Kidney epithelial cell (primary cell): ENCODE results near the gene TLE1. TPM values are rescaled to one million over a fixed set of nuclear protein-coding genes. Genes with fewer than 3 reads are reported as not detected.
A peak's percentile ranks its signal among the peaks of the same experiment; 100 is the strongest.

Source experiments
- DNase-seq: peaks from one replicate; pipeline ENCODE4 v3.0.0-alpha.2; 2010; ENCODE audit warnings: low read depth
- H3K27me3 ChIP-seq: 2 replicates; pipeline ENCODE4 v1.6.0; 2011; ENCODE audit warnings: low read length; ENCODE audit not compliant: control insufficient read depth, insufficient read depth
- H3K36me3 ChIP-seq: 2 replicates; pipeline ENCODE4 v1.5.1; 2011; ENCODE audit warnings: low read length; ENCODE audit not compliant: control insufficient read depth, insufficient read depth
- H3K4me3 ChIP-seq: 2 replicates; pipeline ENCODE4 v1.5.1; 2011; ENCODE audit warnings: low read depth, mild to moderate bottlenecking, control low read depth, low read length
- total RNA-seq: library from RNA; depleted of rRNA; stranded (reverse); fragments of >200 nt; gene quantifications from 2 replicates; pipeline ENCODE4 v1.2.3, GENCODE V29; 2015
- TF ChIP-seq, protein P1 (sequence below): IDR thresholded peaks from 2 replicates; pipeline ENCODE4 v1.5.1; 2011; ENCODE audit warnings: mild to moderate bottlenecking, moderate library complexity, low read length, control low read depth, inconsistent platforms; ENCODE audit not compliant: insufficient read depth, poor library complexity, severe bottlenecking

TLE1 gene
- total RNA-seq, 1 donor from 2014 or later = 64.1 TPM

DNA sequence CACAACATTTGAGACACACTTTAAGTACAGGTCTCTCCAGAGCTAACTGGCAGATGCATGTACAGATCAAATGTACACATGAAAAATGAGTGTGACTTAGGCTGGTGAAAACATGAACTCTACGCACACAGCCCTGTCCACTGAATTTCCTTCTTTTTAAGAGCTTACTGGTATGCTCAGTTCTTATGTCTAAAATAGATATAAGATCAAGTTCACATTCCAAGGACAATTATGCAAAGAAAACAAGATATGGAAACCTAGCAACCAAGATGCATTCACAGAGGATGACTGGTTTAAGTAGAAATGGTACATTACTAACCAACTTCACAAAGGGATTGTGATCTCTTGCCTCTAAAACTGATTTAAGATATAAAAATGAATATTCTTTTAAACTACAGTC, 56.7 kb downstream of the TLE1 start:
- TF ChIP-seq, protein P1, sequence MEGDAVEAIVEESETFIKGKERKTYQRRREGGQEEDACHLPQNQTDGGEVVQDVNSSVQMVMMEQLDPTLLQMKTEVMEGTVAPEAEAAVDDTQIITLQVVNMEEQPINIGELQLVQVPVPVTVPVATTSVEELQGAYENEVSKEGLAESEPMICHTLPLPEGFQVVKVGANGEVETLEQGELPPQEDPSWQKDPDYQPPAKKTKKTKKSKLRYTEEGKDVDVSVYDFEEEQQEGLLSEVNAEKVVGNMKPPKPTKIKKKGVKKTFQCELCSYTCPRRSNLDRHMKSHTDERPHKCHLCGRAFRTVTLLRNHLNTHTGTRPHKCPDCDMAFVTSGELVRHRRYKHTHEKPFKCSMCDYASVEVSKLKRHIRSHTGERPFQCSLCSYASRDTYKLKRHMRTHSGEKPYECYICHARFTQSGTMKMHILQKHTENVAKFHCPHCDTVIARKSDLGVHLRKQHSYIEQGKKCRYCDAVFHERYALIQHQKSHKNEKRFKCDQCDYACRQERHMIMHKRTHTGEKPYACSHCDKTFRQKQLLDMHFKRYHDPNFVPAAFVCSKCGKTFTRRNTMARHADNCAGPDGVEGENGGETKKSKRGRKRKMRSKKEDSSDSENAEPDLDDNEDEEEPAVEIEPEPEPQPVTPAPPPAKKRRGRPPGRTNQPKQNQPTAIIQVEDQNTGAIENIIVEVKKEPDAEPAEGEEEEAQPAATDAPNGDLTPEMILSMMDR = no peak
- Histone ChIP-seq H3K36me3 (no peaks in the 10 kb centered on the region), H3K27me3 (no peaks in the 10 kb centered on the region), H3K4me3 (no peak overlapping the region)
- DNase-seq = no peak

DNA sequence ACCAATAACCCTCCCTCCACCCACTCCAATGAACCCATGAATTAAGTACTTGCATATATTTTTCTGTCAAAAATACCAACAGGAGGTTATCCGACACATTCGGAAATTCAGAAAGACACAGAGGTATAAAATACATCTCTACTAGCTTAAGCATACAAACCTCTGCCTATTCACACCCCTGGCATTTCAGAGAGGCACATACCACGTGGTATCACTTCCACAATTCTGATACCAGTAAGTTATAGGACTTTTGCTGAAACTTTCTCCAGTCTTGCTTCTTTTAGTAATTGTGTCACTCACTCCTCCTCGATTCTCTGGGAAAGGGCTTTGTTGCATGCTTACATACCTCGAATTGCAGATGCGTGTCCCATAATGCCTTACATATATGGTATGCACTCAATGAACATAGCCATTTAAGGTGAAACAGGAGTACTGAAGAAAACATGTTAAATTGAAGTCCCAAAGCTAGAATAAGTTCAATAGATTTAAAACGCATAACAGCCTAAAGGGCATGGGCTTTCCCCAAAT, 58.1 kb downstream of the TLE1 start:
- TF ChIP-seq, protein P1 = no peak
- DNase-seq = no peak
- Histone ChIP-seq H3K4me3 (no peak overlapping the region), H3K27me3 (no peaks in the 10 kb centered on the region), H3K36me3 (no peaks in the 10 kb centered on the region)

DNA sequence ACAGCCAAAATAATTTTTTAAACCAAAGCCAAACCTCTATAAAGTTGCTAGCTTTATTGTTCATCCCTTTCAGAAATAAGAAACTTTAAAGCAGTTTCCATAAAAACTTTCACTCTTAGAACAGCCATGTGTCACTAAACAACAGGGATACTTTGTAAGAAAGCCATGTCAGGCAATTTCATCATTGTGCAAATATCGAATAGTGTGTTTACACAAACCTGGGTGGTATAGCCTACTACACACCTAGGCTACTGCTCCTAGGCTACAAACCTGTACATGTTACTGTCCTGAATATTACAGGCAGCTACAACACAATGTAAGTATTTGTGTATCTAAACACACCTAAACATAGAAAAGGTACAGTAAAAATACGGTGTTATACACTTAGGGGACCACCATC, 59.9 kb downstream of the TLE1 start:
- Histone ChIP-seq H3K27me3 (no peaks in the 10 kb centered on the region), H3K36me3 (no peaks in the 10 kb centered on the region), H3K4me3 (no peak overlapping the region)
- TF ChIP-seq, protein P1 = no peak
- DNase-seq = no peak

DNA sequence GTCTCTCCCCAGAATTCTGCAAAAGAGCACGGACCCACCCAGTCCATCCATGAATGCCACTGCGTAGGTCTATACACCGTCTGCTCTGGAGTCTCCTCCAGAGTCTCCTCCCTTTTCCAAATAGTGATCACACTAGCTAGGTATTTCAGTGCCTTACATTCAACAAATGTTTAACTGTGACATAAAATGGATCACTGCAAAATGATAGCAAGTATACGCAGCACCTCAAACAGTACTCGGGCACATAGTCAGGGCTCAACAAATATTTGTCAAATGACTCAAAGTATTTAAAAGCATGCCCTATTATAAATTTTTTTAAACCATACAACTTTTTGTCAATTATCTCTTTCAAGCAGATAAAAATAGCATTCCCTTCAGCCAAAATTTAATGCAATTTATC, 60.5 kb downstream of the TLE1 start:
- no peak for DNase-seq
- Histone ChIP-seq H3K27me3 (no peaks in the 10 kb centered on the region), H3K4me3 (no peak overlapping the region), H3K36me3 (no peaks in the 10 kb centered on the region)
- TF ChIP-seq, protein P1 = no peak

DNA sequence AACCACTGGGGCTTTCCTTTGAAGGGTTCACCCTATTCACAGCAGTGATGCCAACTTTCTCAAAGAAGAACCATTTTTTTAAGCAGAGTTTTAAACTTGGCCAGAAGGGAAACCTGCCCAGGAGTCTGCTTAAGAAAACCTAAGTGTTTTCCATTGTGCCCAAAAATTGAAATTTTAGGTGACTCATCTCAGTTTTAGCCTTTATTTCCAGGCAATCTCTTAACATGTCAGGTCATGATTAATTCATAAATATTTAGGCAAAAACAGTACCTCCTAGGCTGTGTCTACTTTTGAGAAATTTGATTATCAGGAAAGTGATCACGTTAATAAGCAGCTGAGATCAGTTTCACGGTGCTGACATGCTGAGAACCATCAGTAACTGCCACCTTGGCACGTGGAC, 61.9 kb downstream of the TLE1 start:
- Histone ChIP-seq H3K27me3 (no peaks in the 10 kb centered on the region), H3K36me3 (no peaks in the 10 kb centered on the region), H3K4me3 (no peak overlapping the region)
- TF ChIP-seq, protein P1 = no peak
- no peak for DNase-seq

DNA sequence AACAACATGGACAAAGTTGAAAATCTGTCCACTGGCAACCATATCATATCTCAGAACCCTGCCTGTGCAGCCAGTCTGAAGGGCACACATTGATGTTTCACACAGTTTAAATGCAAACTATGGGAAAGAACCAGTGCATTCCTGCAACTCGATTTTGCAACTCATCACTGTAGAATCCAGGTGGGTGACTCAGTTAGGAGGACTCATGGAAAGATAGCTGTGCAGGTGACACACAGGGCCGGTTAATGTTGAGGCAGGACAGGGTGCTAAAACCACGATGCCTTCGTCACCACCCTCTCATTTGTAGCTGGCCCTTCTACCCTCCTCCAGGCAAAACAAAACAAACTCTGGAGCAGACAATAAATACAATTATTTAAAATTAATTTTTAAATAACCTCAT, 62.8 kb downstream of the TLE1 start:
- DNase-seq = peak; percentile 69
- no peak overlapping the region for H3K4me3 ChIP-seq
- TF ChIP-seq, protein P1 = no peak

More for the DNA sequence above, 62.8 kb downstream of the TLE1 start:
- no peaks in the 10 kb centered on the region for H3K36me3 ChIP-seq
- H3K27me3 ChIP-seq = no peaks in the 10 kb centered on the region
